AG04449 (cell line): Measurements from ENCODE around the gene STUM.

Source experiments
- CTCF ChIA-PET: fragments of 350-600 bp; formaldehyde crosslinking; extraction: SDS; loops from one replicate; lab custom pipeline; 2021; ENCODE audit warnings: antibody characterized with exemption; lab: Yijun Ruan, JAX
- POLR2A ChIA-PET: fragments of 400-600, 350-600 bp; formaldehyde crosslinking; extraction: SDS; loops from one replicate; lab custom pipeline; 2020; ENCODE audit warnings: antibody characterized with exemption, inconsistent platforms; lab: Yijun Ruan, JAX
- DNase-seq: peaks from one replicate; pipeline ENCODE4 v3.0.0-alpha.2; 2010; ENCODE audit warnings: low read depth, low spot score
- H3K4me3 ChIP-seq: 2 replicates; pipeline ENCODE4 v1.5.1; 2011; ENCODE audit warnings: low read depth, mild to moderate bottlenecking, control low read depth, low read length
- TF ChIP-seq, protein P1 (sequence below): IDR thresholded peaks from one replicate; pipeline ENCODE4 v1.5.1; 2011; ENCODE audit warnings: mild to moderate bottlenecking, moderate library complexity, low read length, control low read depth, inconsistent platforms; ENCODE audit not compliant: insufficient read depth; ENCODE audit errors: missing control alignments

The STUM gene

DNA sequence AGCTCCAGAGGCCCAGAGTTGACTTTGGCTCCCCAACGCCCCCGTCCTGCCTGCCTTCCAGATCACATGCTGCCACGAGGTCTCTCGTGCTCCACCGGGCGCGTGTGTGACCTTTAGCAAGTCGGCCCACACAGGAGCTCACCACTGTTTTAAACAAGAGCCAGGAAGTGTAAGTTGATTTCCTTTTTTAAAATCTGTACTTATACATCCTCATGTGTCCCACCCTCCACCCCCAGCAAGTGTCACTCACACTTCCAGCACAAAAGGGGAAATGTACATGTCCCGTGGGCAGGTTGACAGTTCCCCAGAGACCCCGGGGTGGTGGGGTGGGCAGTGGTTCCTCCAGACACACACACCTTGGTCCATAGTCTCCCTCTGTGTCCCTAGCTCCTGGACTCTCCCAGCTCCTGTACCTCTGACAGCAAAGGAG lies 84.4 kb downstream of the STUM start:
- ChIA-PET CTCF (interaction anchor here (0.8 to 21.4 kb wide), 17 partner anchors 9 to 815 kb away, joined by 3 to 424 read pairs (median 5); no protein-coding TSS in a partner anchor), POLR2A (no interaction called here)
- TF ChIP-seq, protein P1, sequence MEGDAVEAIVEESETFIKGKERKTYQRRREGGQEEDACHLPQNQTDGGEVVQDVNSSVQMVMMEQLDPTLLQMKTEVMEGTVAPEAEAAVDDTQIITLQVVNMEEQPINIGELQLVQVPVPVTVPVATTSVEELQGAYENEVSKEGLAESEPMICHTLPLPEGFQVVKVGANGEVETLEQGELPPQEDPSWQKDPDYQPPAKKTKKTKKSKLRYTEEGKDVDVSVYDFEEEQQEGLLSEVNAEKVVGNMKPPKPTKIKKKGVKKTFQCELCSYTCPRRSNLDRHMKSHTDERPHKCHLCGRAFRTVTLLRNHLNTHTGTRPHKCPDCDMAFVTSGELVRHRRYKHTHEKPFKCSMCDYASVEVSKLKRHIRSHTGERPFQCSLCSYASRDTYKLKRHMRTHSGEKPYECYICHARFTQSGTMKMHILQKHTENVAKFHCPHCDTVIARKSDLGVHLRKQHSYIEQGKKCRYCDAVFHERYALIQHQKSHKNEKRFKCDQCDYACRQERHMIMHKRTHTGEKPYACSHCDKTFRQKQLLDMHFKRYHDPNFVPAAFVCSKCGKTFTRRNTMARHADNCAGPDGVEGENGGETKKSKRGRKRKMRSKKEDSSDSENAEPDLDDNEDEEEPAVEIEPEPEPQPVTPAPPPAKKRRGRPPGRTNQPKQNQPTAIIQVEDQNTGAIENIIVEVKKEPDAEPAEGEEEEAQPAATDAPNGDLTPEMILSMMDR, result no peak
- DNase-seq, result no peak
- no peak overlapping the region for H3K4me3 ChIP-seq

DNA sequence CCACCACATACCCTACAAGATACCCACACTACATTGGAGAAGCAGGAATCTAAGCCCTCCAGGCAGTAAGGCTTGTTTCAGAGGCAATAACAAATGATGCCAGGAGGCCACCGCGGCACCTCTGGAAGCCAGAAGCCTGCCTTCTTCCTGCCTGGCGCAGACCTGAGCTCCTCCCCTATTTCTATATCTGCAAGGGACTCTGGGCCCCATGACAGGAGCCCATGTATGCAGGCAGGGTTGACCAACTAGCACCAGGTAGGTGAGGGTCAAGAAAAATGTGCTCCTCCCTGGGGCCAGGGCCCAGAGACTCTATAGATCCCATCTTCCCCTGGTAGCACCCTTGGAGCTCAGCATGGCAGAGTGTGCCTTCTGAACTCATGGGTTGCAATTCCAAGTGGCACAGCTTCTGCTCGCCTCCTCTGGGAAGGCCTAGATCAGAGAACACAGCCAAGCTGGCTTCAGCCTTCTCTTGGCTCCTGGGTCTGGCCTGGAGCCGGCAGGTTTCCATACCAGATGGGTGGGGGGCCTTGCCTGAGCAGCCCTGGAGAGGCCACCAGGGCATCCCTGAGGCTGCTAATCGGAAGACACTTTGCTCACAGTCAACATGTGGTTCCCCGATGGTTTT lies 85.1 kb downstream of the STUM start:
- CTCF ChIA-PET, result interaction anchor here (0.6 to 21.4 kb wide), 26 partner anchors 7 to 814 kb away, joined by 3 to 424 read pairs (median 5); no protein-coding TSS in a partner anchor
- POLR2A ChIA-PET, result no interaction called here
- DNase-seq, result no peak
- TF ChIP-seq, protein P1, result no peak
- no peak overlapping the region for H3K4me3 ChIP-seq

DNA sequence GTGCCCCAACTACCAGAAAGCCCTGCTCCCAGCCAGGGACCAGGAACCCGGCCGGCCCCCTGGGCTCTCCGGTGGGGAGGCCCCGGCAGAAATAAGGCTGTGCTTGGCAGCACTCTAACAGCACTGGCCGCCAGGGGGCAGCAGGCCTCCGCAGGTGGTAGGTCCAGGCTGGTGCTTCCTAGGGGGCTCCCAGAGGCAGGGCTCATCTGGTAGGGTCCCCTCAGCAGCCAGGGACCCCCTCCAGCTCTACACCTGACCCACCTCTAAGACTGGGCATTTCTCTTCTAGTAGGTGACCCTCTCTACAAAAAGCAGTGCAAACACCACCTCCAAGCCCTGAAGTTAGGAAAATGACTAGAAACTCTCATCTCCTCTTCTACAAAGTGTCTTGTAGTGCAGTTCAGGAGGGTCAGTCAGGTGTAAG lies 85.6 kb downstream of the STUM start:
- ChIA-PET POLR2A (no interaction called here), CTCF (interaction anchor here (0.7 to 21.4 kb wide), 31 partner anchors 8 to 813 kb away, joined by 3 to 424 read pairs (median 5); no protein-coding TSS in a partner anchor)
- TF ChIP-seq, protein P1, result peak; percentile 93
- DNase-seq, result no peak
- H3K4me3 ChIP-seq, result no peak overlapping the region

DNA sequence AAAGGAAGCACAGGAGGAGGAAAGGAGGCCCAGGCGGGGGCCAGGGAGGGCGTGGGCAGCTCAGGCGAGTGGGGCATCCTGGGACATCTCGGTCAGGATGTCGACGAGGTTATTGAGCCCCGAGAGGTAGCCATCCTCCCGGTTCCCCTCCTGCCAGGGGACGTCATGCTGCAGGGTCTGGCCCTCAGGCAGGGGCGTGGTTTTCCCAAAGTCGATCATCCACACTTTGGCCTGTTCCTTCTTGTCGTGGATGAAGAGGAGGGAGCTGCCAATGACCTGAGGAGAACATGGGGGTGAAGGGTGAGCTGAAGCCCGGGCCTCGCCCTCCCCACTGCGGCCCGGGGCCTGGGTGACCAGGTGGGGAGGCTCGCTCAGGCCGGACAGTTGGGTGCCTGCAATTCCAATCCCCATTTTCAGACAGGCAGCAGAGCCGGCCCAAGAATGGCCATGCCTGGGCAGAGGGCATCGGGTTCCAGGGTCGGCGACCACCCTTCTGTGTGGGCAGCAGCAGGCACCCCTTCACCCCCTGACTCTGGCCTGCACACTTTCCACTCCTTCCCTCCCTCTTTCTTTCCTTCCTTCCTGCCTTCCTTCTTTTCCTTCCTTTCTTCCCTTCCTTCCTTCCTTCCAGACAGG lies 86.2 kb downstream of the STUM start:
- no peak overlapping the region for H3K4me3 ChIP-seq
- CTCF ChIA-PET, result interaction anchor here (0.6 to 21.4 kb wide), 27 partner anchors 7 to 377 kb away, joined by 3 to 424 read pairs (median 4); partner anchors contain the start of gene ITPKB
- DNase-seq, result no peak
- POLR2A ChIA-PET, result no interaction called here
- TF ChIP-seq, protein P1, result no peak

GRCh38 chr1:226635456-226635941 lies 86.9 kb downstream of the STUM start:
- TF ChIP-seq, protein P1, result no peak
- DNase-seq, result no peak
- H3K4me3 ChIP-seq, result no peak overlapping the region
- ChIA-PET POLR2A (interaction anchor here (1.1 kb wide), 1 partner anchor 19 kb away, joined by 3 read pairs; no protein-coding TSS in a partner anchor), CTCF (interaction anchor here (0.9 to 21.4 kb wide), 20 partner anchors 9 to 376 kb away, joined by 3 to 424 read pairs (median 4); partner anchors contain the start of gene ITPKB)

DNA sequence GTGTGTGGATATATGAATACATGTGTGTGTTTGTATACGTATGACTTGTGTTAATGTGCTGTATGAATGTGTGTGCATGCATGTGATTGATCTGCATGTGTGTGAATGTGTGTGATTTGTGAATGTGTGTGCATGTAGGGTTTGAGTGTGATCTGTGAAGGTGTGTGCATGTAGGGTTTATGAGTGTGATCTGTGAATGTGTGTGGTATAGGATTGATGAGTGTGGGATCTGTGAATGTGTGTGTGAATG lies 88.2 kb downstream of the STUM start:
- no peak overlapping the region for H3K4me3 ChIP-seq
- CTCF ChIA-PET, result interaction anchor here (1.0 to 21.4 kb wide), 9 partner anchors 9 to 188 kb away, joined by 3 to 424 read pairs (median 4); no protein-coding TSS in a partner anchor
- POLR2A ChIA-PET, result no interaction called here
- no peak for DNase-seq
- TF ChIP-seq, protein P1, result no peak
